GM21576 (cell line): ENCODE measurements around the gene GRIN2D.

Experiments
- ATAC-seq: cut with Tn5 transposase; IDR thresholded peaks from one replicate; pipeline ENCODE4 v1.9.1; 2021; ENCODE audit warnings: mild to moderate bottlenecking, moderate library complexity; ENCODE audit not compliant: unreplicated experiment

Gene GRIN2D

DNA sequence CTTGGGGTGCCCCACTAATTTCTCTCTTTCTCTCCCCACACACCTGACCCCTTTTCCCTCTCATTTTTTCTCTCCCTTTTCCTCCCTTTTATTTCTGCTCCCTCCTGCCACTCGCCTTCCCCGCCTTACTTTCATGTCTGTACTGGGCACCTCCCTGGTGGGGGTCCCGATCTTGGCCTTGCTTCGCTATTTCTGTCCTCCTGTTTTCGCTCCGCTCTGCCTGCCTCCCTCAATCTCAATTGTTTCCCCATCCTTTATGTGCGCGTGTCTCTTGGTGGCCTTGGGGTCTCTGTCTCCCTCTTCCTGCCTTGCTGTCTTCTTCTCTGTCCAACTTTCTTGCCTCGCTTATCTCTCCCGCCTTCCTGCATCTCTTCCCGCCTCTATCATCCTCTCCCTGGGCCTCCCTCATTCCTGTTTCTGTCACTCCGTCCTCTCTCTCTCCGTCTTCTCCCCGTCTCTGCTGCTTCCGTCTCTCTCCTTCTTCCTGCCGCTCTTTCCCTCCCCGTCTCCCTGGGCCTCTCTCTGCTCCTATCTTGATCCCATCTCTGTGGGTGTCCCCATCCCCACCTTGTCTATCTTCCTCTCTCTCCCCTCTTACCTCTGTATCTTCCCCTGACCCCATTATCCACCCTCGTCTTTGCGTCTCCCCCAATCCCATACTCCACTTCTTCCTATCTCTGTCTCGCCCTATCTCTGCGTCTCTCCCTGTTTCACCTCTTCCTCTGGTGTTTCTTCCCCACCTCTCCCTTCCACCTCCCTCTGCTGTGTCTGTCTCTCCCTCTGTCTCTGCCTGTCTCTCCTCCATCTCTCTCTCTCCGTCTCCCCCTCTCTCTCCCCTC, 4.0 kb downstream of the GRIN2D start:
- ATAC-seq, result no peak

GRCh38 chr19:48398102-48398374, 4.6 kb downstream of the GRIN2D start:
- no peak for ATAC-seq

DNA sequence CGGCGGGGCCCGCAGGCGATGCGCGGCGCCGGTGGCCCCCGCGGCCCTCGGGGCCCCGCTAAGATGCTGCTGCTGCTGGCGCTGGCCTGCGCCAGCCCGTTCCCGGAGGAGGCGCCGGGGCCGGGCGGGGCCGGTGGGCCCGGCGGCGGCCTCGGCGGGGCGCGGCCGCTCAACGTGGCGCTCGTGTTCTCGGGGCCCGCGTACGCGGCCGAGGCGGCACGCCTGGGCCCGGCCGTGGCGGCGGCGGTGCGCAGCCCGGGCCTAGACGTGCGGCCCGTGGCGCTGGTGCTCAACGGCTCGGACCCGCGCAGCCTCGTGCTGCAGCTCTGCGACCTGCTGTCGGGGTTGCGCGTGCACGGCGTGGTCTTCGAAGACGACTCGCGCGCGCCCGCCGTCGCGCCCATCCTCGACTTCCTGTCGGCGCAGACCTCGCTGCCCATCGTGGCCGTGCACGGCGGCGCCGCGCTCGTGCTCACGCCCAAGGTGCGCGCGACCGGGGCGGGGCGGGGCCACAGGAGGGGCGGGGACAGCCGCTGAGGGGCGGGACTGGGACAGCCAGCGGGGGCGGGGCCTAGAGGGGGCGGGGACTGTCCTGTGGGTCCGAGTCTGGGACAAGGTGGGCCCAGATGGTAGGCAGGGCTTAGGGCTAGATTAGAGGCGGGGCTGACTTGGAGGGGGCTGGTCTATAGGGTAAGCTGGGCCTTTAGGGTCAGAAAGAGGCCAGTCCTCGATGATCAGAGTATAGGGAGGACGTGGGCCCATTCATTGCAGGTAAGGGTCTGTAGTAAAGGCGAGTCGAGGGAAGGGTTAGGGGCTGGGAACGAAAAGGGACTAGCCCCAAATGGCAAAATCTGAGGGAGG, 5.1 kb downstream of the GRIN2D start:
- peak; percentile 52 for ATAC-seq

- ATAC-seq, result no peak
Measured at GRCh38 chr19:48400018-48400742, 6.7 kb downstream of the GRIN2D start.

DNA sequence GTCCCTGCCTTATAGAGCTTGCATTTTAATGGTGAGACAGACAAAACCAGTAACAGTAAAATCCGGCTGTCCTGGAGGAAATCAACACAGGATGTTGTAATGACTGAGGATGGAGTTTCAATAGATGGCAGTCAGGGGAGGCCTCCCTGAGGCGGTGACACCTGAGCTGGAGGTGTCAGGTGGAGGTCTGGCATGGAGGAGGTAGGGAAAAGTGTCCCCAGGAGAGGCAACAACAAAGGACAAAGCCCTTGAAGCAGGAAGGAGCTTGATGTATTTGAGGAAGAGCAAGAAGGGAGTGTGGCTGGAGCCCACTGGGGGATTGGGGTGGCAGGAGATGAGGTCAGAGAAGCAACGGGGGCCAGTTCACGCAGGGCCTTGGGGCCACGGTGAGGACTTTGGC, 7.8 kb downstream of the GRIN2D start:
- ATAC-seq, result no peak

- ATAC-seq, result peak; percentile 56
Measured at GRCh38 chr19:48403606-48404005, 10.1 kb downstream of the GRIN2D start.

DNA sequence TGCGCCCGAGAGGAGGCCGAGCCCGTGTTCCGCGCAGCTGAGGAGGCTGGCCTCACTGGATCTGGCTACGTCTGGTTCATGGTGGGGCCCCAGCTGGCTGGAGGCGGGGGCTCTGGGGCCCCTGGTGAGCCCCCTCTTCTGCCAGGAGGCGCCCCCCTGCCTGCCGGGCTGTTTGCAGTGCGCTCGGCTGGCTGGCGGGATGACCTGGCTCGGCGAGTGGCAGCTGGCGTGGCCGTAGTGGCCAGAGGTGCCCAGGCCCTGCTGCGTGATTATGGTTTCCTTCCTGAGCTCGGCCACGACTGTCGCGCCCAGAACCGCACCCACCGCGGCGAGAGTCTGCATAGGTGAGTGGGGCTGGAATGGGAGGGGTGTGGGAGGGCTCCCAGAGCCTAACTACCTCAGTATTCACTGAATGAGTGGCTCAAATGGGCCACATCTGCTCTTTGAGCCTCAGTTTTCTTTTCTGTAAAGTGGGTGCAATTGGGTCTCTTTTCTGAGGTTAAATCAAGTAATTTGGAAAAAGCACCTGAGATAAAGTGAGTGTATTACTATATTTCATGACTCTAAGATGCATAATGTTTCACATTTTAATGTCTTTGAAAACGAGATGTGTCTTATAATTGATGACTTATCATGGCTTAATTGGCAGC, 11.7 kb downstream of the GRIN2D start:
- ATAC-seq, result no peak

GRCh38 chr19:48405850-48406249, 12.4 kb downstream of the GRIN2D start:
- no peak for ATAC-seq

GRCh38 chr19:48413879-48414587, 20.6 kb downstream of the GRIN2D start:
- ATAC-seq, result no peak

DNA sequence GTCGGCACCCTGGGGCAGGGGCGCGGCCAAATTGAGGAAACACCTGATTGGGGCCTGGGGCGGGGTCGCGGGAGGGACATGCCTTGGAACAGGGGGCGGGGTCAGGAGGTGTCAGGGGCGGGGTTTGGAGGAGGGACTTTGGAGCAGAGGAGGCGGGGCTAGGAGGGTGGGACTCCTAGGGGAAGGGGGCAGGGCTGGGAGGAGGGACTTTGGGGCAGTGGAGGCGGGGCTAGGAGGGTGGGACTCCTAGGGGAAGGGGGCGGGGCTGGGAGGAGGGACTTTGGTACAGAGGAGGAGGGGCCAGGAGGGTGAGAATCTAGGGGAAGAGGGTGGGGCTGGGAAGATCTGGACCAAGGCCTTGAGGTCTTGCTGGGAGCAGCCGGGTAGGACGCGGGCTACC, 21.9 kb downstream of the GRIN2D start:
- ATAC-seq, result no peak

DNA sequence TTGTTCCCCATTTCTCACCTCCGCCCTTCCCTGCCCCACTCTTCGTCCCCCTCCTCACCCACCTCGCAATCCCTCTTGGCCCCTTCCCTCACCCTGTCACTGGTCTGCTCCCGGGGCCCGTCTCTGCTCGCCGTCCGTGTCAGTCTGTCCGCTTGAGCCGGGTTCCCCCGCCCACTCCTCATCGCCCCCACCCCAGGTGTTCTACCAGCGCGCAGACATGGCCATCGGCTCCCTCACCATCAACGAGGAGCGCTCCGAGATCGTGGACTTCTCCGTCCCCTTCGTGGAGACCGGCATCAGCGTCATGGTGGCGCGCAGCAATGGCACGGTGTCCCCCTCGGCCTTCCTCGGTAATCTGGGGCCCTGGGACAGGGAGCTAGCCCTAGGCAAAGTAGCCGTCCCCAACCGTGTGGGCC, 22.3 kb downstream of the GRIN2D start:
- no peak for ATAC-seq

DNA sequence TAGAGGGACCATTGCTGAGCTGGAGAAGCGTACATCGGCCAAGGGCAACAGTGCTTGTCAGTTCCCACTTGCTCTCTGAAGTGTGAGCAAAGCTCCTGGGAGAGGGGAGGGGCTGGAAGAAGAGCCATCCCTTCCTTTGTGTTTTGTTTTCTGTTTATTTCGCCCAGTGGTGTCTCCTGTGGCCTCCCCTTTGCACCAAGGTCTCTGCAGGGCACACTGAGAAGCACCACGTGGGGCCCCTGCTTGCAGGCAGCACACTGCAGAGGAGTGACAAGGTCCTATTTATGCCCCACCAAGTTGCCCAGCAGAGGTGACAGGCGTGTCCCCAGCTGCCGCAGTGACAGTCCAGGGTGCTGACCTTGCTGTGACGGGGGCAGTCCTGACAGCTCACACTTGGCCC, 24.0 kb downstream of the GRIN2D start:
- ATAC-seq, result no peak

GRCh38 chr19:48418317-48419064, 25.0 kb downstream of the GRIN2D start:
- ATAC-seq, result no peak

GRCh38 chr19:48419158-48419920, 25.9 kb downstream of the GRIN2D start:
- ATAC-seq, result peak; percentile 67

GRCh38 chr19:48421548-48421947, 28.1 kb downstream of the GRIN2D start:
- no peak for ATAC-seq

DNA sequence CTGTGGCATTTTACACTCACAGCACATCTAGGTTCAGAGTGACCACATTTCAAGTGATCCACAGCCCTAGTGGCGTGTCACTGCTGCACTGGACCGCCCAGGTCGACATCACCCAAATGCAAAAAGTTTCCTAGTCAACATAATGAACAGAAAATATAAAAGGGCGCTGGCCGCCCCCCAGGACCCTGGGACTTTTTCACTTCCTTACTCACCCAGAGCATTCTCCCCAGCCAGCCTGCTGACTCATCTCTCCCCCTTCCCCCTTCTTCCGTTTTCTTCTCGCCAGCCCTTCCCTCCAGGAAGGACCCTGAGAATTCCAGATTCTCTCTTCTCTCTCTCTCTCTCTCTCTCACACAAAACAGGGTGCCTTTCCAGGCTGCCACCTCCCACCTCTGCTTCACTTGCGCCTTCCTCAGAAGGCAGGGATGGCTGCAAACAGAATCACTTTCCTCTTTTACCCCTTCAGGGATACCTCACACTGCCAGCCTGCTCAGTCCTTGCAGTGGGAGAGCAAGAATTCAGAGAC, 31.3 kb downstream of the GRIN2D start:
- no peak for ATAC-seq

DNA sequence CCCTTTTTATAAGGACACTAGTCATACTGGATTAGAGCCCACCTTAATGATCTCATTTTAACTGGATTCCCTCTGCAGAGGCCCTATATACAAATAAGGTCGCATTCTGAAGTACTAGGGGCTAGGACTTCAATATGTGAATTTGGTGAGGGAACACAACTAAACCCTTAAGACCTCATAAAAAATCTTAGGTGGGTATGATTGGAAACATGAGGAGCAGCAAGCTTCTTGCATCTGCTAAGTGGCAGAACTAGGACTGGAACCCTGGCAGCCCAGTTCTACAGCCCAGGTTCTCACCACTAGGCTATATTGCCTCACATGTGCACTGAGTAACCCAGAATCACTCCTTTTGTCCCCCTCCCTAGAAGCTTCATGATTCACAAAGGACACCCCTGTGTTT, 35.2 kb downstream of the GRIN2D start:
- no peak for ATAC-seq

GRCh38 chr19:48433337-48433736, 39.9 kb downstream of the GRIN2D start:
- ATAC-seq, result no peak

- no peak for ATAC-seq
Measured at GRCh38 chr19:48436586-48436985, 43.1 kb downstream of the GRIN2D start.
